Nephron (organoid): ENCODE results near the gene C8A.
A peak's percentile ranks its signal among the peaks of the same experiment; 100 is the strongest.

Experiments used
- H3K27ac Mint-ChIP-seq, 3 experiments: 2 replicates each; pipeline ENCODE4 v1.8.0; 2020; ENCODE audit warnings: mixed read lengths in 3 of 3, mild to moderate bottlenecking in 2 of 3, moderate library complexity in 1 of 3
- H3K27me3 Mint-ChIP-seq: 2 replicates; pipeline ENCODE4 v1.8.0; 2021; ENCODE audit warnings: low read depth, mild to moderate bottlenecking, moderate library complexity, mixed read lengths
- H3K36me3 Mint-ChIP-seq: 2 replicates; pipeline ENCODE4 v1.8.0; 2020; ENCODE audit warnings: low read depth, mixed read lengths
- H3K4me1 Mint-ChIP-seq: 2 replicates; pipeline ENCODE4 v1.8.0; 2020; ENCODE audit warnings: mixed read lengths
- H3K4me3 Mint-ChIP-seq, 3 experiments: 2 replicates each; pipeline ENCODE4 v1.8.0; 2020; ENCODE audit warnings: mild to moderate bottlenecking in 3 of 3, mixed read lengths in 3 of 3, moderate library complexity in 2 of 3
- H3K9me3 Mint-ChIP-seq: 2 replicates; pipeline ENCODE4 v1.8.0; 2020; ENCODE audit warnings: mixed read lengths
- TF ChIP-seq, protein P1 (sequence below), 3 experiments: fragments of 200-600 bp; sonication (generic); IDR thresholded peaks; one replicate each; pipeline ENCODE4 v1.5.0; 2021; ENCODE audit warnings: antibody characterized with exemption in 3 of 3; ENCODE audit not compliant: unreplicated experiment in 3 of 3

C8A gene

DNA sequence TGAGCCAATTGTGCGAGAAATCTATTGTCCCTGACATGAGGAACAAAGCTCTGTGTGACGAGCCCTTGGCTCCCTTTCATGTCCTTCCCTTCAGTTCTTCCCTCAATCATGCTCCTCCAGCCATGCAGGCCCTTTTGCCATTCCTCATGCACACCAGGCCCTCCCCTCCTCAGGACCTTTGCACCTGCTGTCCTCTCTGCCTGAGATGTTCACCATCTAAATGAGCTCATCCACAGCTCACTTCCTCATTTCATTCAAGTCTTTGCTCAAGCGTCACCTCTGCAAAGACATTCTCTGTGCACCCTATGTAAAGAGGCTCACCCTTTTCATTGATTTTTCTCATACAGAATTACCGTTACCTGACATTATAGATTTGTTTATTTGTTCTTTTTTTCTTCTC, 67.5 kb downstream of the C8A start:
- TF ChIP-seq, protein P1, sequence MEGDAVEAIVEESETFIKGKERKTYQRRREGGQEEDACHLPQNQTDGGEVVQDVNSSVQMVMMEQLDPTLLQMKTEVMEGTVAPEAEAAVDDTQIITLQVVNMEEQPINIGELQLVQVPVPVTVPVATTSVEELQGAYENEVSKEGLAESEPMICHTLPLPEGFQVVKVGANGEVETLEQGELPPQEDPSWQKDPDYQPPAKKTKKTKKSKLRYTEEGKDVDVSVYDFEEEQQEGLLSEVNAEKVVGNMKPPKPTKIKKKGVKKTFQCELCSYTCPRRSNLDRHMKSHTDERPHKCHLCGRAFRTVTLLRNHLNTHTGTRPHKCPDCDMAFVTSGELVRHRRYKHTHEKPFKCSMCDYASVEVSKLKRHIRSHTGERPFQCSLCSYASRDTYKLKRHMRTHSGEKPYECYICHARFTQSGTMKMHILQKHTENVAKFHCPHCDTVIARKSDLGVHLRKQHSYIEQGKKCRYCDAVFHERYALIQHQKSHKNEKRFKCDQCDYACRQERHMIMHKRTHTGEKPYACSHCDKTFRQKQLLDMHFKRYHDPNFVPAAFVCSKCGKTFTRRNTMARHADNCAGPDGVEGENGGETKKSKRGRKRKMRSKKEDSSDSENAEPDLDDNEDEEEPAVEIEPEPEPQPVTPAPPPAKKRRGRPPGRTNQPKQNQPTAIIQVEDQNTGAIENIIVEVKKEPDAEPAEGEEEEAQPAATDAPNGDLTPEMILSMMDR (IDR thresholded peaks at IDR 0.05; ENCODE audit: unreplicated experiment in 3 of 3) = no peak
- Mint-ChIP-seq H3K4me3 (no peak overlapping the region), H3K27me3 (peaks cover 35% of the 10 kb centered on the region), H3K4me1 (peaks cover 32% of the 10 kb centered on the region), H3K36me3 (no peaks in the 10 kb centered on the region), H3K9me3 (no peaks in the 10 kb centered on the region), H3K27ac (peak overlapping the region in 2 of 3 experiments; percentile 61 to 76)

- peaks cover 31% of the 10 kb centered on the region for H3K27me3 Mint-ChIP-seq
- H3K4me1 Mint-ChIP-seq = peaks cover 32% of the 10 kb centered on the region
- peak overlapping the region in 2 of 3 experiments; percentile 61 to 76 for H3K27ac Mint-ChIP-seq
- TF ChIP-seq, protein P1 (IDR thresholded peaks at IDR 0.05; ENCODE audit: unreplicated experiment in 3 of 3) = no peak
- no peak overlapping the region for H3K4me3 Mint-ChIP-seq
- H3K36me3 Mint-ChIP-seq = no peaks in the 10 kb centered on the region
- H3K9me3 Mint-ChIP-seq = no peaks in the 10 kb centered on the region
Observed at GRCh38 chr1:56922507-56922906, 67.9 kb downstream of the C8A start.

GRCh38 chr1:56923201-56923600, 68.6 kb downstream of the C8A start:
- no peak overlapping the region for H3K4me3 Mint-ChIP-seq
- TF ChIP-seq, protein P1 (IDR thresholded peaks at IDR 0.05; ENCODE audit: unreplicated experiment in 3 of 3) = no peak
- no peaks in the 10 kb centered on the region for H3K36me3 Mint-ChIP-seq
- peaks cover 35% of the 10 kb centered on the region for H3K27me3 Mint-ChIP-seq
- H3K9me3 Mint-ChIP-seq = peaks cover 2% of the 10 kb centered on the region
- H3K4me1 Mint-ChIP-seq = peaks cover 32% of the 10 kb centered on the region
- H3K27ac Mint-ChIP-seq = peak overlapping the region; percentile 63 to 76 (median 64)

- Mint-ChIP-seq H3K4me3 (no peak overlapping the region), H3K27ac (peak overlapping the region; percentile 63 to 76 (median 64)), H3K4me1 (peaks cover 32% of the 10 kb centered on the region), H3K36me3 (no peaks in the 10 kb centered on the region), H3K27me3 (peaks cover 39% of the 10 kb centered on the region), H3K9me3 (peaks cover 8% of the 10 kb centered on the region)
- TF ChIP-seq, protein P1 (IDR thresholded peaks at IDR 0.05; ENCODE audit: unreplicated experiment in 3 of 3) = no peak
Observed at GRCh38 chr1:56924116-56924515, 69.5 kb downstream of the C8A start.

DNA sequence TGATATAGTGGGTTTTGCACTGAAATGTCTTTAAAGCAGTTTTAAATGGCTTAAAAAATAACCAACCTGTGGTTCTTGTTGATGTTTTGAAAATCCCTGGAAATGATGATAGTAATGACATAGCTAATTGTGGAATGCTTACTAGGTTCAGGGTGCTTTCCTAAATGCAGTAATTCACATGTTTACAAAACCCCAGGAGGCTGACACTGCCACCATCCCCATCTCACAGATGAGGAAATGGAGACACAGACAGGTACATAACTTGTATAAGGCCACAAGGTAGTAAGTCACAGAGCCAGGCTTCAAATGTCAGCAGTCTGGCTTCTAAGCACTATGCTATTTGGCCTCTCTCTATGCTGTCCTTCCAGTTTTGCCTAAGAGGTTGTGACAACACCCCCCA, 70.6 kb downstream of the C8A start:
- TF ChIP-seq, protein P1 (IDR thresholded peaks at IDR 0.05; ENCODE audit: unreplicated experiment in 3 of 3) = no peak
- Mint-ChIP-seq H3K9me3 (peaks cover 11% of the 10 kb centered on the region), H3K27ac (peak overlapping the region in 2 of 3 experiments; percentile 23 to 37), H3K4me3 (no peak overlapping the region), H3K36me3 (no peaks in the 10 kb centered on the region), H3K27me3 (peaks cover 43% of the 10 kb centered on the region), H3K4me1 (peaks cover 32% of the 10 kb centered on the region)

DNA sequence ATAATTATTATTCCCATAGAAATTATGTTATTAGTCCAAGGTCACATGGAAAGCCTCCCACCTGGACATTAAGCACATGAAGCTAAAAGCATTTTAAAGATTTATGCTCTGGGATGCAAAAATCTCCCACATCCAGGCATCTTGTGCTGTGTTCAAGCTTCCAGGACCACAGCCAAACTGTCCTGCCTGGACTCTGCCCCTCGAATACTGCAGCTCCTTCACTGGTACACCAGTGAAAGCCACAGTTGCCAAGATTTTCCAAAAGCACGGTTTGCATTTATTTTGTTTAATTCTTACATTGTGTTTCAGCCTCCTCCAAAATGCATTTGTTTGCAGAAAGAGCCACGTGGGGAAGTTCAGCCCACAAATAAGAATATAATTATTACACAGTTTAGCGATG, 72.6 kb downstream of the C8A start:
- no peak overlapping the region for H3K27ac Mint-ChIP-seq
- no peak overlapping the region for H3K4me3 Mint-ChIP-seq
- H3K9me3 Mint-ChIP-seq = peaks cover 11% of the 10 kb centered on the region
- TF ChIP-seq, protein P1 (IDR thresholded peaks at IDR 0.05; ENCODE audit: unreplicated experiment in 3 of 3) = no peak
- peaks cover 34% of the 10 kb centered on the region for H3K27me3 Mint-ChIP-seq
- H3K4me1 Mint-ChIP-seq = peaks cover 24% of the 10 kb centered on the region
- H3K36me3 Mint-ChIP-seq = no peaks in the 10 kb centered on the region
